ENCODE data around the gene KIF1A.

The KIF1A gene

GRCh38 chr2:240737958-240738357 is 82.1 kb downstream of the KIF1A start:
- in situ Hi-C loops (cut with HindIII; ENCODE audit: low sequenced_read_pairs): no loop called here

- in situ Hi-C loops (cut with HindIII; ENCODE audit: low sequenced_read_pairs): no loop called here
Observed at GRCh38 chr2:240737512-240737911, 82.5 kb downstream of the KIF1A start.

GRCh38 chr2:240736281-240737250 is 83.5 kb downstream of the KIF1A start:
- in situ Hi-C loops (cut with HindIII; ENCODE audit: low sequenced_read_pairs): no loop called here

- in situ Hi-C loops (cut with HindIII; ENCODE audit: low sequenced_read_pairs): no loop called here
Observed at GRCh38 chr2:240735476-240735875, 84.5 kb downstream of the KIF1A start.

GRCh38 chr2:240734756-240735155 is 85.3 kb downstream of the KIF1A start:
- in situ Hi-C loops (cut with HindIII; ENCODE audit: low sequenced_read_pairs): no loop called here

GRCh38 chr2:240733803-240734495 is 86.1 kb downstream of the KIF1A start:
- in situ Hi-C loops (cut with HindIII; ENCODE audit: low sequenced_read_pairs): no loop called here

GRCh38 chr2:240732911-240733622 is 87.0 kb downstream of the KIF1A start:
- in situ Hi-C loops (cut with HindIII; ENCODE audit: low sequenced_read_pairs): no loop called here

GRCh38 chr2:240732184-240732583 is 87.8 kb downstream of the KIF1A start:
- in situ Hi-C loops (cut with HindIII; ENCODE audit: low sequenced_read_pairs): no loop called here

- in situ Hi-C loops (cut with HindIII; ENCODE audit: low sequenced_read_pairs): no loop called here
Observed at GRCh38 chr2:240731178-240731545, 88.9 kb downstream of the KIF1A start.

GRCh38 chr2:240730501-240731177 is 89.4 kb downstream of the KIF1A start:
- in situ Hi-C loops (cut with HindIII; ENCODE audit: low sequenced_read_pairs): no loop called here

- in situ Hi-C loops (cut with HindIII; ENCODE audit: low sequenced_read_pairs): no loop called here
Observed at GRCh38 chr2:240728827-240729226, 91.2 kb downstream of the KIF1A start.

GRCh38 chr2:240728361-240728760 is 91.7 kb downstream of the KIF1A start:
- in situ Hi-C loops (cut with HindIII; ENCODE audit: low sequenced_read_pairs): no loop called here

- in situ Hi-C loops (cut with HindIII; ENCODE audit: low sequenced_read_pairs): no loop called here
Observed at GRCh38 chr2:240727913-240728312, 92.1 kb downstream of the KIF1A start.

GRCh38 chr2:240727439-240727838 is 92.6 kb downstream of the KIF1A start:
- in situ Hi-C loops (cut with HindIII; ENCODE audit: low sequenced_read_pairs): no loop called here

- in situ Hi-C loops (cut with HindIII; ENCODE audit: low sequenced_read_pairs): no loop called here
Observed at GRCh38 chr2:240726876-240727275, 93.1 kb downstream of the KIF1A start.

- in situ Hi-C loops (cut with HindIII; ENCODE audit: low sequenced_read_pairs): no loop called here
Observed at GRCh38 chr2:240725671-240726070, 94.3 kb downstream of the KIF1A start.

- in situ Hi-C loops (cut with HindIII; ENCODE audit: low sequenced_read_pairs): no loop called here
Observed at GRCh38 chr2:240725266-240725665, 94.8 kb downstream of the KIF1A start.

GRCh38 chr2:240724431-240724830 is 95.6 kb downstream of the KIF1A start:
- in situ Hi-C loops (cut with HindIII; ENCODE audit: low sequenced_read_pairs): no loop called here

GRCh38 chr2:240723851-240724250 is 96.2 kb downstream of the KIF1A start:
- in situ Hi-C loops (cut with HindIII; ENCODE audit: low sequenced_read_pairs): no loop called here

- in situ Hi-C loops (cut with HindIII; ENCODE audit: low sequenced_read_pairs): no loop called here
Observed at GRCh38 chr2:240722796-240723735, 97.0 kb downstream of the KIF1A start.

All from DLD1 (cell line).